ENCODE data around the gene DNAJA3.
A peak's percentile ranks its signal among the peaks of the same experiment; 100 is the strongest.

The DNAJA3 gene

GRCh38 chr16:4425378-4426020, at the start of gene DNAJA3:
Gene DNAJA3 (plus strand): TSS chr16:4425868. CDS start chr16:4425882, 14 bp downstream.
- peak within 1 kb of the TSS; percentile 92 for H3K9ac ChIP-seq (ENCODE audit: low read length)
- TF ChIP-seq CTCF (IDR thresholded peaks at IDR 0.05; ENCODE audit: low read depth, low read length) (no peak), EZH2phosphoT487 (IDR thresholded peaks at IDR 0.05; ENCODE audit: low read depth) (no peak)
- peak within 1 kb of the TSS; percentile 90 for H2AFZ ChIP-seq (ENCODE audit: low read depth, low read length)
- H4K20me1 ChIP-seq (ENCODE audit: insufficient read depth, low read length): no peaks in the 10 kb centered on the region
- peaks cover 19% of the 10 kb centered on the region for H3K4me1 ChIP-seq (ENCODE audit: low read length)
- peak within 1 kb of the TSS; percentile 96 for H3K4me3 ChIP-seq (ENCODE audit: low read length)
- H3K79me2 ChIP-seq (ENCODE audit: low read length): peaks cover 54% of the 10 kb centered on the region
- peaks cover 6% of the 10 kb centered on the region for H3K36me3 ChIP-seq (replicated peaks; ENCODE audit: low read depth, low read length)
- H3K27me3 ChIP-seq (ENCODE audit: low read depth, low read length): no peaks in the 10 kb centered on the region
- peak within 1 kb of the TSS; percentile 92 for H3K27ac ChIP-seq (ENCODE audit: low read length)
- H3K9me3 ChIP-seq (ENCODE audit: insufficient read depth, low read length): no peaks in the 10 kb centered on the region
- H3K4me2 ChIP-seq (ENCODE audit: low read length): peak within 1 kb of the TSS; percentile 81

GRCh38 chr16:4376126-4376892, 49.4 kb upstream of the DNAJA3 start:
- Histone ChIP-seq H3K36me3 (replicated peaks; ENCODE audit: low read depth, low read length) (no peaks in the 10 kb centered on the region), H3K4me1 (ENCODE audit: low read length) (no peaks in the 10 kb centered on the region), H3K9me3 (ENCODE audit: insufficient read depth, low read length) (no peaks in the 10 kb centered on the region), H3K79me2 (ENCODE audit: low read length) (no peaks in the 10 kb centered on the region), H3K4me2 (ENCODE audit: low read length) (no peak overlapping the region), H3K4me3 (ENCODE audit: low read length) (no peak overlapping the region), H3K27me3 (ENCODE audit: low read depth, low read length) (no peaks in the 10 kb centered on the region), H3K9ac (ENCODE audit: low read length) (no peak overlapping the region), H3K27ac (ENCODE audit: low read length) (no peak overlapping the region), H4K20me1 (ENCODE audit: insufficient read depth, low read length) (peaks cover 3% of the 10 kb centered on the region; the same call in 1 of the 2 replicates), H2AFZ (ENCODE audit: low read depth, low read length) (no peak overlapping the region)
- no peak for TF ChIP-seq EZH2phosphoT487 (IDR thresholded peaks at IDR 0.05; ENCODE audit: low read depth)
- TF ChIP-seq CTCF (IDR thresholded peaks at IDR 0.05; ENCODE audit: low read depth, low read length): no peak

GRCh38 chr16:4376893-4377572, 48.6 kb upstream of the DNAJA3 start:
- no peaks in the 10 kb centered on the region for H3K4me1 ChIP-seq (ENCODE audit: low read length)
- no peaks in the 10 kb centered on the region for H3K79me2 ChIP-seq (ENCODE audit: low read length)
- H3K9ac ChIP-seq (ENCODE audit: low read length): no peak overlapping the region
- H3K36me3 ChIP-seq (replicated peaks; ENCODE audit: low read depth, low read length): no peaks in the 10 kb centered on the region
- TF ChIP-seq EZH2phosphoT487 (IDR thresholded peaks at IDR 0.05; ENCODE audit: low read depth) (no peak), CTCF (IDR thresholded peaks at IDR 0.05; ENCODE audit: low read depth, low read length) (no peak)
- no peak overlapping the region for H3K4me2 ChIP-seq (ENCODE audit: low read length)
- H3K4me3 ChIP-seq (ENCODE audit: low read length): no peak overlapping the region
- H2AFZ ChIP-seq (ENCODE audit: low read depth, low read length): no peak overlapping the region
- H4K20me1 ChIP-seq (ENCODE audit: insufficient read depth, low read length): peaks cover 3% of the 10 kb centered on the region; the same call in 1 of the 2 replicates
- no peaks in the 10 kb centered on the region for H3K9me3 ChIP-seq (ENCODE audit: insufficient read depth, low read length)
- H3K27ac ChIP-seq (ENCODE audit: low read length): no peak overlapping the region
- H3K27me3 ChIP-seq (ENCODE audit: low read depth, low read length): no peaks in the 10 kb centered on the region
